Thyroid gland (tissue), 4 donors: ENCODE data around the gene CISD3. TPM values are rescaled to one million over a fixed set of nuclear protein-coding genes. Genes with fewer than 3 reads are reported as not detected.

Experiments used
- DNase-seq, 2 donors: peaks; one replicate each; pipeline ENCODE4 v3.0.0-alpha.2; 2019
- H3K27ac ChIP-seq, 3 donors: fragments of 200-600 bp; sonication (generic); 1 replicate in 2 of 3; 2 replicates in 1 of 3; pipeline ENCODE4 v1.5.1; 2016 to 2019; ENCODE audit warnings: mild to moderate bottlenecking in 1 of 3, moderate library complexity in 1 of 3
- H3K27me3 ChIP-seq: fragments of 200-600 bp; sonication (generic); one replicate; pipeline ENCODE4 v1.5.1; 2019
- H3K36me3 ChIP-seq, 2 donors: fragments of 200-600 bp; sonication (generic); one replicate each; pipeline ENCODE4 v1.5.1; 2016 to 2019
- H3K4me1 ChIP-seq, 2 donors: fragments of 200-600 bp; sonication (generic); one replicate each; pipeline ENCODE4 v1.5.1; 2017 to 2019
- H3K4me3 ChIP-seq, 3 donors: fragments of 200-600 bp; sonication (generic); replicated peaks in 1 of 3; 1 replicate in 2 of 3; 2 replicates in 1 of 3; pipeline ENCODE4 v1.5.1; 2016; ENCODE audit warnings: mild to moderate bottlenecking in 1 of 3
- H3K9me3 ChIP-seq: fragments of 200-600 bp; sonication (generic); one replicate; pipeline ENCODE4 v1.5.1; 2017
- CTCF ChIP-seq, 6 experiments: fragments of 200-600 bp in 3 of 6; fragments of 450-650 bp in 3 of 6; sonication (generic) in 3 of 6; IDR thresholded peaks; one replicate each; pipeline ENCODE4 v1.5.1; 2016 to 2019; ENCODE audit warnings: antibody characterized with exemption in 6 of 6, mild to moderate bottlenecking in 2 of 6, inconsistent platforms in 1 of 6, moderate library complexity in 1 of 6
- POLR2A ChIP-seq, 2 donors: fragments of 450-650 bp; IDR thresholded peaks; one replicate each; pipeline ENCODE4 v1.6.1; 2017; ENCODE audit warnings: antibody characterized with exemption in 2 of 2, mild to moderate bottlenecking in 2 of 2, moderate library complexity in 1 of 2
- WGBS, 2 donors: methylation state at CpG; one replicate each; pipeline ENCODE4 v1.1.5; 2017; 5-methylcytosine and 5-hydroxymethylcytosine counted together
- intact Hi-C: fragments of 100-400 bp; cut with DNase I; formaldehyde crosslinking; loops from one replicate; pipeline ENCODE4 v1.15.1; 2023
- total RNA-seq, 4 donors: library from RNA; depleted of rRNA; stranded (reverse); fragments of >200 nt; gene quantifications; one replicate each; pipeline ENCODE4 v1.2.3, GENCODE V29; 2016

CISD3 gene
- total RNA-seq, 4 donors from 2014 or later: 12.4 to 29.0 (median 18.2) TPM

- Histone ChIP-seq H3K4me1 (peaks cover 14 to 24% of the 10 kb centered on the region in 2 donors), H3K36me3 (no peaks in the 10 kb centered on the region), H3K27me3 (no peaks in the 10 kb centered on the region), H3K9me3 (no peaks in the 10 kb centered on the region), H3K4me3 (peak overlapping the region in 2 of 3 donors; percentile 67 to 95), H3K27ac (peak overlapping the region; percentile 97 to 99 (median 97))
- peak; percentile 38 to 43 for DNase-seq
- intact Hi-C loops: loop anchor here (5.0 kb wide), 1 partner anchor 36 kb away; no protein-coding TSS in a partner anchor
- TF ChIP-seq CTCF (IDR thresholded peaks at IDR 0.05): no peak
- no peak for TF ChIP-seq POLR2A (IDR thresholded peaks at IDR 0.05)
- 5 to 18% methylated on average over 8 to 23 of the region's 25 CpGs for WGBS, 2 donors
Measured at GRCh38 chr17:38701504-38702165, 28.5 kb upstream of the CISD3 start.

GRCh38 chr17:38702166-38702915 lies 27.8 kb upstream of the CISD3 start:
- TF ChIP-seq POLR2A (IDR thresholded peaks at IDR 0.05): peak; percentile 28 to 89
- TF ChIP-seq CTCF (IDR thresholded peaks at IDR 0.05): no peak
- Histone ChIP-seq H3K9me3 (no peaks in the 10 kb centered on the region), H3K36me3 (no peaks in the 10 kb centered on the region), H3K27ac (peak overlapping the region; percentile 97 to 99 (median 97)), H3K27me3 (no peaks in the 10 kb centered on the region), H3K4me1 (peaks cover 16 to 30% of the 10 kb centered on the region in 2 donors), H3K4me3 (peak overlapping the region; percentile 30 to 100 (median 95))
- WGBS, 2 donors: 0 to 5% methylated on average over 14 to 32 of the region's 81 CpGs
- peak; percentile 86 to 90 for DNase-seq
- intact Hi-C loops: loop anchor here (5.0 kb wide), 1 partner anchor 35 kb away; no protein-coding TSS in a partner anchor

- intact Hi-C loops: loop anchor here (5.0 kb wide), 1 partner anchor 34 kb away; no protein-coding TSS in a partner anchor
- Histone ChIP-seq H3K27me3 (no peaks in the 10 kb centered on the region), H3K4me3 (peak overlapping the region; percentile 30 to 100 (median 95)), H3K27ac (peak overlapping the region; percentile 97 to 99 (median 97)), H3K36me3 (peaks cover 0 to 2% of the 10 kb centered on the region in 2 donors), H3K9me3 (no peaks in the 10 kb centered on the region), H3K4me1 (peaks cover 18 to 30% of the 10 kb centered on the region in 2 donors)
- WGBS, 2 donors: 2 to 3% methylated on average over 47 to 55 of the region's 55 CpGs
- no peak for TF ChIP-seq CTCF (IDR thresholded peaks at IDR 0.05)
- no peak for DNase-seq
Measured at GRCh38 chr17:38702916-38703741, 27.0 kb upstream of the CISD3 start.

GRCh38 chr17:38703742-38704605 lies 26.2 kb upstream of the CISD3 start:
- Histone ChIP-seq H3K9me3 (no peaks in the 10 kb centered on the region), H3K4me3 (peak overlapping the region; percentile 31 to 100 (median 95)), H3K27ac (peak overlapping the region; percentile 97 to 99 (median 97)), H3K36me3 (peaks cover 0 to 3% of the 10 kb centered on the region in 2 donors), H3K27me3 (no peaks in the 10 kb centered on the region), H3K4me1 (peaks cover 18 to 32% of the 10 kb centered on the region in 2 donors)
- intact Hi-C loops: loop anchor here (5.0 kb wide), 1 partner anchor 33 kb away; no protein-coding TSS in a partner anchor
- peak; percentile 96 to 98 for DNase-seq
- no peak for TF ChIP-seq CTCF (IDR thresholded peaks at IDR 0.05)
- peak in 1 of 2 donors; percentile 70 for TF ChIP-seq POLR2A (IDR thresholded peaks at IDR 0.05)
- WGBS, 2 donors: 1 to 2% methylated on average over 20 to 46 of the region's 50 CpGs
